Right atrium auricular region (tissue), 2 donors: Measurements from ENCODE around the gene ZNF407. TPM values are rescaled to one million over a fixed set of nuclear protein-coding genes. Genes with fewer than 3 reads are reported as not detected.

Experiments used
- DNase-seq: peaks from one replicate; pipeline ENCODE4 v3.0.0-alpha.2; 2019; ENCODE audit warnings: low spot score
- H3K27ac ChIP-seq, 2 donors: fragments of 200-600 bp; sonication (generic); 1 replicate in 1 of 2; 2 replicates in 1 of 2; pipeline ENCODE4 v1.5.1; 2016 to 2019
- H3K27me3 ChIP-seq, 2 donors: fragments of 200-600 bp; sonication (generic); one replicate each; pipeline versions ENCODE4 v1.5.1 to v1.6.0; 2017 to 2019
- H3K36me3 ChIP-seq: fragments of 200-600 bp; sonication (generic); one replicate; pipeline ENCODE4 v1.5.1; 2016
- H3K4me1 ChIP-seq, 2 donors: fragments of 200-600 bp; sonication (generic); one replicate each; pipeline versions ENCODE4 v1.5.1 to v1.6.0; 2017 to 2019
- H3K4me3 ChIP-seq, 2 donors: fragments of 200-600 bp; sonication (generic); 1 replicate in 1 of 2; 2 replicates in 1 of 2; pipeline ENCODE4 v1.5.1; 2017 to 2019; ENCODE audit warnings: mild to moderate bottlenecking in 1 of 2, moderate library complexity in 1 of 2
- H3K9me3 ChIP-seq, 2 donors: fragments of 200-600 bp; sonication (generic); one replicate each; pipeline ENCODE4 v1.5.1; 2019
- CTCF ChIP-seq, 2 donors: fragments of 200-600 bp; sonication (generic); IDR thresholded peaks; one replicate each; pipeline ENCODE4 v1.5.1; 2019; ENCODE audit warnings: antibody characterized with exemption in 2 of 2
- total RNA-seq, 2 donors: library from RNA; depleted of rRNA; stranded (reverse); fragments of >200 nt; gene quantifications; one replicate each; pipeline ENCODE4 v1.1.0, GENCODE V29; 2016

The ZNF407 gene
- total RNA-seq, 2 donors from 2014 or later = 7.8 to 8.7 TPM

- TF ChIP-seq CTCF (IDR thresholded peaks at IDR 0.05) = no peak
- peak overlapping the region; percentile 43 to 49 for H3K27ac ChIP-seq
Observed at GRCh38 chr18:75010278-75010677, 412.6 kb downstream of the ZNF407 start.

GRCh38 chr18:75010689-75011088, 413.0 kb downstream of the ZNF407 start:
- H3K27ac ChIP-seq = peak overlapping the region; percentile 43 to 49
- no peaks in the 10 kb centered on the region for H3K9me3 ChIP-seq
- H3K27me3 ChIP-seq = no peaks in the 10 kb centered on the region
- no peak overlapping the region for H3K4me3 ChIP-seq
- DNase-seq = no peak
- no peak for TF ChIP-seq CTCF (IDR thresholded peaks at IDR 0.05)
- H3K4me1 ChIP-seq = peaks cover 0 to 17% of the 10 kb centered on the region in 2 donors
- H3K36me3 ChIP-seq = no peaks in the 10 kb centered on the region

More at GRCh38 chr18:75010278-75010677, 412.6 kb downstream of the ZNF407 start:
- Histone ChIP-seq H3K4me3 (no peak overlapping the region), H3K27me3 (no peaks in the 10 kb centered on the region), H3K9me3 (no peaks in the 10 kb centered on the region), H3K4me1 (peaks cover 0 to 17% of the 10 kb centered on the region in 2 donors), H3K36me3 (no peaks in the 10 kb centered on the region)
- no peak for DNase-seq

- Histone ChIP-seq H3K27ac (no peak overlapping the region), H3K27me3 (no peaks in the 10 kb centered on the region), H3K9me3 (no peaks in the 10 kb centered on the region), H3K36me3 (no peaks in the 10 kb centered on the region), H3K4me3 (no peak overlapping the region), H3K4me1 (no peaks in the 10 kb centered on the region)
- no peak for TF ChIP-seq CTCF (IDR thresholded peaks at IDR 0.05)
- no peak for DNase-seq
Observed at GRCh38 chr18:75016025-75016717, 418.5 kb downstream of the ZNF407 start.

- TF ChIP-seq CTCF (IDR thresholded peaks at IDR 0.05) = no peak
- Histone ChIP-seq H3K36me3 (no peaks in the 10 kb centered on the region), H3K4me3 (no peak overlapping the region), H3K9me3 (no peaks in the 10 kb centered on the region), H3K4me1 (no peaks in the 10 kb centered on the region), H3K27ac (no peak overlapping the region), H3K27me3 (no peaks in the 10 kb centered on the region)
- no peak for DNase-seq
Observed at GRCh38 chr18:75023473-75023872, 425.8 kb downstream of the ZNF407 start.

GRCh38 chr18:75024871-75025270, 427.2 kb downstream of the ZNF407 start:
- TF ChIP-seq CTCF (IDR thresholded peaks at IDR 0.05) = no peak
- H3K27ac ChIP-seq = no peak overlapping the region
- no peaks in the 10 kb centered on the region for H3K27me3 ChIP-seq
- no peaks in the 10 kb centered on the region for H3K9me3 ChIP-seq
- no peak for DNase-seq
- no peaks in the 10 kb centered on the region for H3K36me3 ChIP-seq
- H3K4me1 ChIP-seq = no peaks in the 10 kb centered on the region
- H3K4me3 ChIP-seq = no peak overlapping the region

GRCh38 chr18:75025573-75025972, 427.9 kb downstream of the ZNF407 start:
- Histone ChIP-seq H3K9me3 (no peaks in the 10 kb centered on the region), H3K4me1 (no peaks in the 10 kb centered on the region), H3K4me3 (no peak overlapping the region), H3K27me3 (no peaks in the 10 kb centered on the region), H3K27ac (no peak overlapping the region), H3K36me3 (no peaks in the 10 kb centered on the region)
- DNase-seq = no peak
- no peak for TF ChIP-seq CTCF (IDR thresholded peaks at IDR 0.05)
